AG04449 (cell line): ENCODE results near the gene MYO18A.
"Not testable (repeated sequence)": the region's sequence is repeated elsewhere in the genome, so short reads cannot be mapped to it uniquely, and the experiment has no call there.

ENCODE experiments used
- CTCF ChIA-PET: fragments of 350-600 bp; formaldehyde crosslinking; extraction: SDS; loops from one replicate; lab custom pipeline; 2021; ENCODE audit warnings: antibody characterized with exemption; lab: Yijun Ruan, JAX
- POLR2A ChIA-PET: fragments of 400-600, 350-600 bp; formaldehyde crosslinking; extraction: SDS; loops from one replicate; lab custom pipeline; 2020; ENCODE audit warnings: antibody characterized with exemption, inconsistent platforms; lab: Yijun Ruan, JAX
- DNase-seq: peaks from one replicate; pipeline ENCODE4 v3.0.0-alpha.2; 2010; ENCODE audit warnings: low read depth, low spot score
- H3K4me3 ChIP-seq: 2 replicates; pipeline ENCODE4 v1.5.1; 2011; ENCODE audit warnings: low read depth, mild to moderate bottlenecking, control low read depth, low read length
- TF ChIP-seq, protein P1 (sequence below): IDR thresholded peaks from one replicate; pipeline ENCODE4 v1.5.1; 2011; ENCODE audit warnings: mild to moderate bottlenecking, moderate library complexity, low read length, control low read depth, inconsistent platforms; ENCODE audit not compliant: insufficient read depth; ENCODE audit errors: missing control alignments

The MYO18A gene

GRCh38 chr17:29209073-29209472 is 28.9 kb upstream of the MYO18A start:
- TF ChIP-seq, protein P1, sequence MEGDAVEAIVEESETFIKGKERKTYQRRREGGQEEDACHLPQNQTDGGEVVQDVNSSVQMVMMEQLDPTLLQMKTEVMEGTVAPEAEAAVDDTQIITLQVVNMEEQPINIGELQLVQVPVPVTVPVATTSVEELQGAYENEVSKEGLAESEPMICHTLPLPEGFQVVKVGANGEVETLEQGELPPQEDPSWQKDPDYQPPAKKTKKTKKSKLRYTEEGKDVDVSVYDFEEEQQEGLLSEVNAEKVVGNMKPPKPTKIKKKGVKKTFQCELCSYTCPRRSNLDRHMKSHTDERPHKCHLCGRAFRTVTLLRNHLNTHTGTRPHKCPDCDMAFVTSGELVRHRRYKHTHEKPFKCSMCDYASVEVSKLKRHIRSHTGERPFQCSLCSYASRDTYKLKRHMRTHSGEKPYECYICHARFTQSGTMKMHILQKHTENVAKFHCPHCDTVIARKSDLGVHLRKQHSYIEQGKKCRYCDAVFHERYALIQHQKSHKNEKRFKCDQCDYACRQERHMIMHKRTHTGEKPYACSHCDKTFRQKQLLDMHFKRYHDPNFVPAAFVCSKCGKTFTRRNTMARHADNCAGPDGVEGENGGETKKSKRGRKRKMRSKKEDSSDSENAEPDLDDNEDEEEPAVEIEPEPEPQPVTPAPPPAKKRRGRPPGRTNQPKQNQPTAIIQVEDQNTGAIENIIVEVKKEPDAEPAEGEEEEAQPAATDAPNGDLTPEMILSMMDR: no peak
- CTCF ChIA-PET: interaction anchor here (1.0 to 19.1 kb wide), 7 partner anchors 10 to 97 kb away, joined by 3 to 393 read pairs (median 5); partner anchors contain the start of gene MYO18A

GRCh38 chr17:29207975-29208374 is 27.8 kb upstream of the MYO18A start:
- ChIA-PET POLR2A (interaction anchor here (0.8 kb wide), 1 partner anchor 9 kb away, joined by 3 read pairs; no protein-coding TSS in a partner anchor), CTCF (interaction anchor here (0.9 to 19.1 kb wide), 7 partner anchors 11 to 96 kb away, joined by 3 to 393 read pairs (median 4); partner anchors contain the start of gene MYO18A)
- no peak for DNase-seq
- TF ChIP-seq, protein P1: no peak
- H3K4me3 ChIP-seq: no peak overlapping the region

More at GRCh38 chr17:29209073-29209472, 28.9 kb upstream of the MYO18A start:
- DNase-seq: no peak
- no peak overlapping the region for H3K4me3 ChIP-seq
- POLR2A ChIA-PET: no interaction called here

GRCh38 chr17:29205047-29205446 is 24.8 kb upstream of the MYO18A start:
- POLR2A ChIA-PET: no interaction called here

GRCh38 chr17:29204068-29204804 is 24.0 kb upstream of the MYO18A start:
- H3K4me3 ChIP-seq, DNase-seq, POLR2A ChIA-PET: not testable (repeated sequence)
- CTCF ChIA-PET: interaction anchor here (7.8 to 19.1 kb wide), 2 partner anchors 15 to 16 kb away, joined by 106 to 393 read pairs; partner anchors contain the start of gene MYO18A

More at GRCh38 chr17:29205047-29205446, 24.8 kb upstream of the MYO18A start:
- TF ChIP-seq, protein P1: no peak
- H3K4me3 ChIP-seq: no peak overlapping the region
- DNase-seq: no peak
- CTCF ChIA-PET: interaction anchor here (1.0 to 19.1 kb wide), 3 partner anchors 14 to 88 kb away, joined by 3 to 393 read pairs (median 106); partner anchors contain the start of gene MYO18A

DNA sequence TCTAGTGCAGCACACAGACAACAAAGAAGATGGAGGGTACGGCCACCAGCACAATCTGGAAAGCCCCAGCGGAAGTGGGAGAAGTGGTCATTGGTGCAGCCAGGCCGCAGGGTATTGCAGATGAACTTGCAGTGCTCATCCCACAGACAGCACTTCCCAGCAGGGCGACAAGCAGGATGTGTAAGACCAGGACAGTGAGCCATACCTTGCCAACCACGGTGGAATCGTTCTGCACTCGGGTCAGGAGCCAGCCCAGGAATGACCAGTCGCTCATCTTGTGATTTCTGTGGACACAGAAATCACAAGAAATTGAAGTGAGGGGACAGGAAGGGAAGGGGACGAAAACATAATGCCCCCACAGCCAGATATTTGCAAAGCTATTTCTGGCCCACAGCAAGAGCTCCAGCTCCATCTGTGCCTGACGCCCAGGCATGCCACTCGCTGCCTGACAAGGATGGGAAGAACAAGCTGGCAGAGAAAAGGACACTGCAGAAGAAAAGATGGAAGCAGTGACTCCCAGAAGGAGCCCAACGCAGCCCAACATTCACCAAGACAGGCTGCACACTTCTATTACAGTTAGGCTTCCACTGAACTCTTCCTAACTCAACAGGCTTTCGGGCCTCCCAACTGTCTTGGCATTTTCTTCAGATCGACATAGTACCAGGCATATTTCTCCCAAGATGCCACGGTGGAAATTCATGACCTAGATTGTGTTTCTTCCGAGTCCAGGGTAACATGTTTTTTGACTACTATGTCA is 17.5 kb upstream of the MYO18A start:
- TF ChIP-seq, protein P1: no peak
- POLR2A ChIA-PET: interaction anchor here (1.1 kb wide), 1 partner anchor 96 kb away, joined by 3 read pairs; the partner anchor contains the start of gene NUFIP2
- H3K4me3 ChIP-seq: no peak overlapping the region
- DNase-seq: no peak
- CTCF ChIA-PET: interaction anchor here (0.8 to 26.9 kb wide), 4 partner anchors 14 to 52 kb away, joined by 3 to 393 read pairs (median 44); partner anchors contain the start of gene MYO18A

DNA sequence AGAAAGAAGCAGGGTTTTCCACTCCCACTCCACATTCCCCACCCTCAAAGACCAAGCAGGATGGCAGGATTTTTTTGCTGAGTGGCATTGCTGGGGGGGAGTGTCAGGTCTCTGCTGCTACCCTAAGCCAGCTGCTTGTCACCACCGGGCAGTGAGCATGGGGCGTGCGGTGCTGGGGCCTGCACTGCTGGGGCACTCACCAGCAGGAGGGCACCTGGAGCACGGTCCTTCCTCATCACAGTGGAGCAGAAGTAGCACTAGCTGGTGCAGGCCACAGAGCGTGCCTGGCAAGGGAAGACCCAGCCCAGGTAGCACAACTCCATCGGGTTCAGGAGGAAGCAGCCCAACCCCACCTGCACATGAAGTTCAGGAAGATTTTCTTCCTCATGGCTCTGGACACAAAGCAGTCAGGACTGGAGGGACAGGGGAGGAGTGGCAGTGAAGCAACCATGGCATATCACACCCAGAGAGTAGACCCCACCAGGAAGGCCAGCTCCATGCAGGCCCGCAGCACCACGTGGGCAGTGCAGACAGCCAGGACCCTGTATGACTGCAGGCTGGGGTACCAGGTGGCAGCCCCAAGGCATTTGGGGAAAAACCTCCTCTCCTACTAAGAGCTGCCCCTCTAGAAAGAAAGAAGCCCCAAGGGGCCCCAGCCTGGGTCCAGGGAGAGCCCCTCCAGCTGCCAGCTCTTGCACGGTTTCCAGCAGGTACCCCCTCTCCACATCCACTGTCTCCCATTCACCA is 16.7 kb upstream of the MYO18A start:
- ChIA-PET CTCF (interaction anchor here (1.4 to 26.9 kb wide), 4 partner anchors 12 to 80 kb away, joined by 3 to 393 read pairs (median 44); partner anchors contain the start of gene MYO18A), POLR2A (no interaction called here)
- no peak overlapping the region for H3K4me3 ChIP-seq
- DNase-seq: no peak
- TF ChIP-seq, protein P1: no peak
